Measurements from ENCODE around the gene PLEKHM3. TPM values are rescaled to one million over a fixed set of nuclear protein-coding genes. Genes with fewer than 3 reads are reported as not detected.

The PLEKHM3 gene
- total RNA-seq, 1 donor = 13.8 TPM

GRCh38 chr2:207928079-207928478 lies 97.2 kb downstream of the PLEKHM3 start:
- no peak for TF ChIP-seq CTCF (IDR thresholded peaks at IDR 0.05; ENCODE audit: insufficient read depth, low read depth, low read length)
- H3K4me3 ChIP-seq (ENCODE audit: low read depth, low read length) = no peak overlapping the region
- no peak for DNase-seq (ENCODE audit: low read depth)

- no peak for TF ChIP-seq CTCF (IDR thresholded peaks at IDR 0.05; ENCODE audit: insufficient read depth, low read depth, low read length)
- peak; percentile 47 for DNase-seq (ENCODE audit: low read depth)
- no peak overlapping the region for H3K4me3 ChIP-seq (ENCODE audit: low read depth, low read length)
Measured at GRCh38 chr2:207926989-207927300, 98.4 kb downstream of the PLEKHM3 start.

- TF ChIP-seq CTCF (IDR thresholded peaks at IDR 0.05; ENCODE audit: insufficient read depth, low read depth, low read length) = no peak
- peak; percentile 72 for DNase-seq (ENCODE audit: low read depth)
- H3K4me3 ChIP-seq (ENCODE audit: low read depth, low read length) = no peak overlapping the region
Measured at GRCh38 chr2:207926133-207926988, 99.0 kb downstream of the PLEKHM3 start.

- H3K4me3 ChIP-seq (ENCODE audit: low read depth, low read length) = no peak overlapping the region
- no peak for DNase-seq (ENCODE audit: low read depth)
- TF ChIP-seq CTCF (IDR thresholded peaks at IDR 0.05; ENCODE audit: insufficient read depth, low read depth, low read length) = no peak
Measured at GRCh38 chr2:207925601-207926000, 99.7 kb downstream of the PLEKHM3 start.

GRCh38 chr2:207921606-207922005 lies 103.7 kb downstream of the PLEKHM3 start:
- DNase-seq (ENCODE audit: low read depth) = no peak
- no peak for TF ChIP-seq CTCF (IDR thresholded peaks at IDR 0.05; ENCODE audit: insufficient read depth, low read depth, low read length)
- no peak overlapping the region for H3K4me3 ChIP-seq (ENCODE audit: low read depth, low read length)

- no peak for DNase-seq (ENCODE audit: low read depth)
- no peak overlapping the region for H3K4me3 ChIP-seq (ENCODE audit: low read depth, low read length)
- no peak for TF ChIP-seq CTCF (IDR thresholded peaks at IDR 0.05; ENCODE audit: insufficient read depth, low read depth, low read length)
Measured at GRCh38 chr2:207920721-207921120, 104.6 kb downstream of the PLEKHM3 start.

- H3K4me3 ChIP-seq (ENCODE audit: low read depth, low read length) = no peak overlapping the region
- TF ChIP-seq CTCF (IDR thresholded peaks at IDR 0.05; ENCODE audit: insufficient read depth, low read depth, low read length) = no peak
- DNase-seq (ENCODE audit: low read depth) = no peak
Measured at GRCh38 chr2:207920321-207920720, 105.0 kb downstream of the PLEKHM3 start.
